GM12878 (cell line): Measurements from ENCODE around the gene SLC8B1. TPM values are rescaled to one million over a fixed set of nuclear protein-coding genes. Genes with fewer than 3 reads are reported as not detected.

Source experiments
- ATAC-seq: fragments of 200-7000 bp; cut with Tn5 transposase; 3 replicates; pipeline ENCODE4 v1.9.1; 2020; ENCODE audit warnings: mild to moderate bottlenecking, moderate library complexity
- BruUV-seq: library from RNA; stranded (reverse); fragments of 400-500 nt; replicated peaks from 2 replicates; lab custom pipeline; 2021; lab: Mats Ljungman, UMichigan
- CTCF ChIA-PET: fragments of 300-600 bp; sonication (Branson Sonifier 250); formaldehyde crosslinking; extraction: SDS; loops from one replicate; lab custom pipeline; 2021; ENCODE audit warnings: inconsistent platforms; lab: Yijun Ruan, JAX
- POLR2A ChIA-PET: fragments of 350-600 bp; formaldehyde crosslinking; extraction: SDS; loops from one replicate; lab custom pipeline; 2021; ENCODE audit warnings: inconsistent platforms; lab: Charles Lee
- RAD21 ChIA-PET: fragments of 300-600 bp; sonication (Branson Sonifier 250); formaldehyde crosslinking; loops from one replicate; lab custom pipeline; 2023; ENCODE audit warnings: antibody characterized with exemption; ENCODE audit not compliant: unreplicated experiment; lab: Charles Lee
- SMC1A ChIA-PET: fragments of 300-600 bp; sonication (Branson Sonifier 250); formaldehyde crosslinking; loops from one replicate; lab custom pipeline; 2023; ENCODE audit not compliant: unreplicated experiment, uncharacterized antibody; lab: Charles Lee
- DNase-seq: peaks from one replicate; pipeline ENCODE4 v3.0.0-alpha.2; 2011; ENCODE audit warnings: low read depth, low spot score
- FAIRE-seq: peaks from 3 replicates; lab custom pipeline; 2011; peaks lifted over from hg19 to GRCh38; lab: Jason Lieb, UNC
- H2AFZ ChIP-seq: 2 replicates; pipeline ENCODE4 v1.6.0; 2011; ENCODE audit warnings: low read depth, low read length, control low read depth; ENCODE audit not compliant: control insufficient read depth
- H3K27ac ChIP-seq: 2 replicates; pipeline ENCODE4 v1.5.1; 2011; ENCODE audit warnings: control low read depth; ENCODE audit not compliant: control insufficient read depth, insufficient read depth
- H3K27me3 ChIP-seq, 2 experiments: replicated peaks in 1 of 2; 2 replicates each; pipeline versions ENCODE4 v1.6.0 to v1.6.1; 2011; ENCODE audit warnings: low read length in 1 of 2; ENCODE audit not compliant: control insufficient read depth in 2 of 2, insufficient read depth in 2 of 2
- H3K36me3 ChIP-seq, 2 experiments: 2 replicates each; pipeline ENCODE4 v1.5.1; 2011; ENCODE audit warnings: low read length in 1 of 2; ENCODE audit not compliant: control insufficient read depth in 2 of 2, insufficient read depth in 2 of 2
- H3K4me1 ChIP-seq: 2 replicates; pipeline ENCODE4 v1.6.1; 2011; ENCODE audit warnings: mild to moderate bottlenecking, low read length, moderate library complexity, mixed read lengths; ENCODE audit not compliant: control insufficient read depth, insufficient read depth
- H3K4me2 ChIP-seq: 2 replicates; pipeline ENCODE4 v1.6.0; 2011; ENCODE audit warnings: control low read depth; ENCODE audit not compliant: control insufficient read depth, insufficient read depth
- H3K4me3 ChIP-seq: fragments of 200-600 bp; sonication (generic); 2 replicates; pipeline ENCODE4 v1.5.1; 2016
- H3K79me2 ChIP-seq: 2 replicates; pipeline ENCODE4 v1.6.0; 2011; ENCODE audit warnings: low read length; ENCODE audit not compliant: control insufficient read depth, insufficient read depth
- H3K9ac ChIP-seq: 2 replicates; pipeline ENCODE4 v1.8.0; 2011; ENCODE audit warnings: low read length, control low read depth, mixed read lengths; ENCODE audit not compliant: control insufficient read depth, insufficient read depth
- H3K9me3 ChIP-seq: replicated peaks from 3 replicates; pipeline ENCODE4 v1.5.1; 2011; ENCODE audit warnings: mild to moderate bottlenecking, low read length; ENCODE audit not compliant: control insufficient read depth, insufficient read depth
- H4K20me1 ChIP-seq: 2 replicates; pipeline ENCODE4 v1.6.0; 2011; ENCODE audit not compliant: control insufficient read depth, insufficient read depth
- ASH2L ChIP-seq: fragments of 300-600, 200-600 bp; sonication (generic); IDR thresholded peaks from 2 replicates; pipeline ENCODE4 v1.6.1; 2017; ENCODE audit warnings: low read depth, mild to moderate bottlenecking, borderline replicate concordance
- CHD1 ChIP-seq: IDR thresholded peaks from 2 replicates; pipeline ENCODE4 v1.6.1; 2012; ENCODE audit warnings: low read depth, low read length, improper control_type of control experiment
- CHD2 ChIP-seq: IDR thresholded peaks from 2 replicates; pipeline ENCODE4 v1.6.1; 2011; ENCODE audit warnings: low read depth, low read length, improper control_type of control experiment, borderline replicate concordance
- CUX1 ChIP-seq: IDR thresholded peaks from 2 replicates; pipeline ENCODE4 v1.6.1; 2012; ENCODE audit warnings: improper control_type of control experiment, low read depth, low read length; ENCODE audit not compliant: insufficient replicate concordance
- GABPA ChIP-seq: IDR thresholded peaks from 2 replicates; pipeline ENCODE4 v1.6.1; 2014; ENCODE audit warnings: antibody characterized with exemption, low read depth, mild to moderate bottlenecking, inconsistent platforms
- GATAD2B ChIP-seq: fragments of 450-650 bp; conservative IDR thresholded peaks from 2 replicates; pipeline ENCODE4 v1.6.1; 2017; ENCODE audit warnings: low read depth, mild to moderate bottlenecking, moderate library complexity
- HDAC6 ChIP-seq: fragments of 200-600 bp; sonication (generic); IDR thresholded peaks from one replicate; pipeline ENCODE4 v1.8.0; 2017; ENCODE audit warnings: antibody characterized with exemption; ENCODE audit not compliant: unreplicated experiment
- IKZF1 ChIP-seq: fragments of 450-650 bp; conservative IDR thresholded peaks from 2 replicates; pipeline ENCODE4 v1.6.1; 2017; ENCODE audit warnings: antibody characterized with exemption, mild to moderate bottlenecking
- MEF2A ChIP-seq: IDR thresholded peaks from 2 replicates; pipeline ENCODE4 v1.6.1; 2011; ENCODE audit warnings: low read depth, mild to moderate bottlenecking, low read length, moderate library complexity; ENCODE audit not compliant: insufficient read depth
- MYC ChIP-seq: IDR thresholded peaks from 2 replicates; pipeline ENCODE4 v1.6.1; 2011; ENCODE audit warnings: mild to moderate bottlenecking, low read length, moderate library complexity, inconsistent platforms; ENCODE audit not compliant: insufficient read depth, insufficient replicate concordance, insufficient read length, severe bottlenecking
- POLR2A ChIP-seq: IDR thresholded peaks from 2 replicates; pipeline ENCODE4 v1.6.1; 2011; ENCODE audit warnings: low read depth, mild to moderate bottlenecking, low read length
- RBBP5 ChIP-seq: fragments of 200-600 bp; sonication (generic); conservative IDR thresholded peaks from 2 replicates; pipeline ENCODE4 v1.6.1; 2016
- SMAD1 ChIP-seq: fragments of 450-650 bp; IDR thresholded peaks from 2 replicates; pipeline ENCODE4 v1.6.1; 2018; ENCODE audit warnings: mild to moderate bottlenecking, low read depth; ENCODE audit not compliant: partially characterized antibody
- SMC3 ChIP-seq: IDR thresholded peaks from 2 replicates; pipeline ENCODE4 v1.6.1; 2011; ENCODE audit warnings: low read length, improper control_type of control experiment, borderline replicate concordance
- TAF1 ChIP-seq: IDR thresholded peaks from 2 replicates; pipeline ENCODE4 v1.6.1; 2011; ENCODE audit warnings: mild to moderate bottlenecking, low read depth, low read length, borderline replicate concordance
- TBL1XR1 ChIP-seq: IDR thresholded peaks from 2 replicates; pipeline ENCODE4 v1.6.1; 2012; ENCODE audit warnings: low read depth, low read length, improper control_type of control experiment
- ZNF24 ChIP-seq: fragments of 450-650 bp; IDR thresholded peaks from 2 replicates; pipeline ENCODE4 v1.6.1; 2017; ENCODE audit warnings: antibody characterized with exemption, mild to moderate bottlenecking
- WGBS: methylation state at CpG from one replicate; pipeline ENCODE4 v1.1.6; 2016; ENCODE audit warnings: low lambda C conversion rate; ENCODE audit not compliant: insufficient replicate concordance, insufficient coverage; ENCODE audit errors: missing lambda C conversion rate; 5-methylcytosine and 5-hydroxymethylcytosine counted together
- in situ Hi-C: fragments of 300-500 bp; cut with MboI; formaldehyde crosslinking; loops from 9 replicates; pipeline ENCODE4 v1.14.3; 2018; ENCODE audit warnings: mixed read lengths
- intact Hi-C: fragments of 100-400 bp; cut with micrococcal nuclease; formaldehyde crosslinking; loops from one replicate; pipeline ENCODE4 v1.14.2; 2022; ENCODE audit not compliant: unreplicated experiment
- polyA plus RNA-seq, 11 experiments: library from polyadenylated mRNA; depleted of rRNA in 4 of 11; unstranded in 6 of 11; stranded (reverse) in 5 of 11; fragments of >200 nt; fragmentation: Nextera tagmentation in 4 of 11; fragmentation: Illumina TruSeq in 1 of 11; extraction: Ambion mirVana in 4 of 11; extraction: Trizol in 1 of 11; gene quantifications; 1 replicate in 1 of 11; 2 replicates in 10 of 11; pipeline versions ENCODE4 v1.2.1 to v1.2.3, GENCODE V29; 2011 to 2016; ENCODE audit warnings: inconsistent platforms in 2 of 11, missing spikeins in 2 of 11, low read depth in 1 of 11
- total RNA-seq, 4 experiments: library from RNA; depleted of rRNA in 3 of 4; stranded (reverse); fragments of >200 nt in 3 of 4; fragmentation: Illumina TruSeq in 1 of 4; extraction: Trizol in 1 of 4; gene quantifications; 2 replicates each; pipeline versions ENCODE4 v1.2.1 to v1.2.3, GENCODE V29; 2013 to 2021
- TF ChIP-seq, protein P1 (sequence below): fragments of 150-350 bp; IDR thresholded peaks from 2 replicates; pipeline ENCODE4 v1.6.1; 2016; ENCODE audit warnings: low read depth, low read length

SLC8B1 gene
- total and polyA plus RNA-seq, 10 of the 15 experiments (the other 5 are each of a cell fraction or from before 2014, with no cell fraction given) = 0.18 to 12.3 (median 6.8) TPM

DNA sequence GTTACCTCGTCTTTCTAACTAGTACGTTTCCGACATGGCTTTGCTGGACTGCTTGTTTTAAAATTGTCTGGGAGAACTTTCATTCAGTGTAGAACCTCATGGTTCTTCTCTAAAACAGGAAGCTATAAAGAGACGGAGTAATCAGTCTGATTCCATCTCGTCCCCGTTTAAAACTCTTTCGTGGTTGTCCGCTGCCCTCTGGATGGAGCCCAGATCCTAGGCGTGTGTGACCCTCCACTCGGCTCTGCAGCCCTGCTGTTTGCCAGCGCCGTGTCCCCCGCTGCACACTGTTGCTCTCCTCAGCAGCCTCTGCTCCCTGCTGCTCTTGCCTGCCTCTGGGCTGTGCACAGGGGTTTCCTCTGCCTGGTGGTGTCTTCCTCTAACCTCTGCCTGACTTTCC, 50.2 kb downstream of the SLC8B1 start:
- CTCF ChIA-PET = interaction anchor here (1.2 kb wide), 1 partner anchor 140 kb away, joined by 3 read pairs; no protein-coding TSS in a partner anchor
- TF ChIP-seq ASH2L (no peak), POLR2A (no peak), RBBP5 (no peak), SMAD1 (no peak), TAF1 (no peak), MEF2A (no peak), IKZF1 (no peak), SMC3 (no peak), ZNF24 (no peak), GABPA (no peak), HDAC6 (no peak), CHD1 (no peak), MYC (no peak), CUX1 (no peak), GATAD2B (no peak), TBL1XR1 (no peak), CHD2 (no peak)
- TF ChIP-seq, protein P1, sequence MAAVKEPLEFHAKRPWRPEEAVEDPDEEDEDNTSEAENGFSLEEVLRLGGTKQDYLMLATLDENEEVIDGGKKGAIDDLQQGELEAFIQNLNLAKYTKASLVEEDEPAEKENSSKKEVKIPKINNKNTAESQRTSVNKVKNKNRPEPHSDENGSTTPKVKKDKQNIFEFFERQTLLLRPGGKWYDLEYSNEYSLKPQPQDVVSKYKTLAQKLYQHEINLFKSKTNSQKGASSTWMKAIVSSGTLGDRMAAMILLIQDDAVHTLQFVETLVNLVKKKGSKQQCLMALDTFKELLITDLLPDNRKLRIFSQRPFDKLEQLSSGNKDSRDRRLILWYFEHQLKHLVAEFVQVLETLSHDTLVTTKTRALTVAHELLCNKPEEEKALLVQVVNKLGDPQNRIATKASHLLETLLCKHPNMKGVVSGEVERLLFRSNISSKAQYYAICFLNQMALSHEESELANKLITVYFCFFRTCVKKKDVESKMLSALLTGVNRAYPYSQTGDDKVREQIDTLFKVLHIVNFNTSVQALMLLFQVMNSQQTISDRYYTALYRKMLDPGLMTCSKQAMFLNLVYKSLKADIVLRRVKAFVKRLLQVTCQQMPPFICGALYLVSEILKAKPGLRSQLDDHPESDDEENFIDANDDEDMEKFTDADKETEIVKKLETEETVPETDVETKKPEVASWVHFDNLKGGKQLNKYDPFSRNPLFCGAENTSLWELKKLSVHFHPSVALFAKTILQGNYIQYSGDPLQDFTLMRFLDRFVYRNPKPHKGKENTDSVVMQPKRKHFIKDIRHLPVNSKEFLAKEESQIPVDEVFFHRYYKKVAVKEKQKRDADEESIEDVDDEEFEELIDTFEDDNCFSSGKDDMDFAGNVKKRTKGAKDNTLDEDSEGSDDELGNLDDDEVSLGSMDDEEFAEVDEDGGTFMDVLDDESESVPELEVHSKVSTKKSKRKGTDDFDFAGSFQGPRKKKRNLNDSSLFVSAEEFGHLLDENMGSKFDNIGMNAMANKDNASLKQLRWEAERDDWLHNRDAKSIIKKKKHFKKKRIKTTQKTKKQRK = no peak

More for the DNA sequence above, 50.2 kb downstream of the SLC8B1 start:
- Histone ChIP-seq H3K36me3 (peaks cover 15 to 17% of the 10 kb centered on the region in 2 experiments), H3K4me1 (no peaks in the 10 kb centered on the region), H3K27ac (no peak overlapping the region), H2AFZ (no peak overlapping the region), H3K9me3 (no peaks in the 10 kb centered on the region), H3K4me3 (no peak overlapping the region), H3K27me3 (no peaks in the 10 kb centered on the region), H3K9ac (no peak overlapping the region), H4K20me1 (no peaks in the 10 kb centered on the region), H3K4me2 (no peak overlapping the region), H3K79me2 (no peaks in the 10 kb centered on the region)
- DNase-seq = no peak
- intact Hi-C loops (no loop called here), in situ Hi-C loops (no loop called here)
- no TSS peak for BruUV-seq
- ChIA-PET SMC1A (interaction anchor here (1.1 to 1.6 kb wide), 2 partner anchors 19 to 87 kb away, joined by 3 to 5 read pairs; no protein-coding TSS in a partner anchor), RAD21 (no interaction called here), POLR2A (interaction anchor here (0.7 kb wide), 1 partner anchor 58 kb away, joined by 3 read pairs; no protein-coding TSS in a partner anchor)
- whole genome bisulfite sequencing = 95% methylated on average over 10 of the region's 13 CpGs
- no peak for FAIRE-seq
- no peak for ATAC-seq
